Hematopoietic multipotent progenitor cell treated with erythropoietin and hydrocortisone succinate and interleukin-3 and kit ligand, for 15 days (in vitro differentiated cells): Measurements from ENCODE around the gene YTHDF1.

ENCODE experiments used
- DNase-seq: peaks from one replicate; pipeline ENCODE4 v3.0.0-alpha.2; 2015; ENCODE audit warnings: low spot score

Gene YTHDF1

DNA sequence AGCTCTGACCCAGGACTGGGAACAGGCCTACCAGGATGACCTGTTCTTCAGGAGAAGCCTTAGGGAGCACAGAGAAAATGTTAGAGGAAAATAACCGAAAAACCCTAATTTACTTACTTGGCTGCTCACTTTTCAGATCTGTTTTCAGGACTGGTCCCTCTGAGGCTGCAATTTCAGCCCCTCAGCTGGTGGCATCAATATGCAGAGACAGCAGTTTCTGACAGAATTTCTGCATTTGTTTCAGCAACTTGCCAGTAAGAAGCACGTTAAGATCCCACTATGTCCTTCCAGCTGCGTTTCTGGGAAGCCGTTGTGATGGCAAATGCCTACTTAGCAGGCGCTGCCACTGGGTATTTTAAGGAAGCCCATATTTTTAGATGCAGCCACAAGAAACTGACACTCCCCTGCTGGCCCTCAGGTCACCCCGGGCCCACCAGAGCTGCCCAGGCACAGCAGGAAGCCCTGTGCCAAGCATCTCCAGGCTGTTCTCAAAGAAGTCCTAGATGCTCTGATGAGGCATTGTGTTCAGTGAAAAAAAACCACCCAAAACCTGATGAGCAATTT, 7.5 kb downstream of the YTHDF1 start:
- no peak for DNase-seq

DNA sequence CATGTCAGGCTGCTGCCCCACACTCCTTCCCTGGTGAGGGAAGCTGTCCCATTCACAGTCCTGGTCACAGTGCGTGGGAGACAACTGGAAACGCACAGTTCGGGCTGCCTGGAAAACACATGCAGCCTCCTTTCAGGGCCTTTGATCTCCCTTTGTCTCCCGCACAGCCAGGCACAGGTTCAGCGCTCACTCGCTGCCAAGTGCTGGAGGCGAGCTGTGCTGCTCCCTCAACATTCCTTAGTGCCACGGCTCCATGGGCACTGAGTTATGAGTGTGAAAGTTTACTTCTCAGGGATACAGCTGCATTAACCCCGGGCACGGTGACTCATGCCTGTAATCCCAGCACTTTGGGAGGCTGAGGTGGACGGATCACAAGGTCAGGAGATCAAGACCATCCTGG, 9.1 kb downstream of the YTHDF1 start:
- no peak for DNase-seq

DNA sequence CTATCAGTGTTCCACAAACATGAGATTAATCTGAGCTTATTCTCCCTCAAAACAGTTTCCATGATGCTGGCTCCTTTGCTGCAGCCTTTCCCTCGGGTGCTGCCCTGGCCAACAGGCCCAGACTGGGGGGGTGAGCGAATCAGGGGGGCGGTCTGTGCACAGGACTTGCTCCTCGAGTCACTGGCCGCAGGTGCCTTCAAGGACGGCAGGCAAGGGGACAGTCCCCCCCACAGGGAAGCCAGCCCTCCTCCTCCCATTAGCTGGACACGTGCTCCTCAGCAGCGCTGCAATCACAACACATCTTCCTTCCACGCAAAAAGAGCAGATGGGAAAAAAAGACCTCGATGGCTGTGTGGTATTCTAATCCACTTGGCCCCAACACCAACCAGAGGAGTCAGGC, 10.0 kb downstream of the YTHDF1 start:
- no peak for DNase-seq

DNA sequence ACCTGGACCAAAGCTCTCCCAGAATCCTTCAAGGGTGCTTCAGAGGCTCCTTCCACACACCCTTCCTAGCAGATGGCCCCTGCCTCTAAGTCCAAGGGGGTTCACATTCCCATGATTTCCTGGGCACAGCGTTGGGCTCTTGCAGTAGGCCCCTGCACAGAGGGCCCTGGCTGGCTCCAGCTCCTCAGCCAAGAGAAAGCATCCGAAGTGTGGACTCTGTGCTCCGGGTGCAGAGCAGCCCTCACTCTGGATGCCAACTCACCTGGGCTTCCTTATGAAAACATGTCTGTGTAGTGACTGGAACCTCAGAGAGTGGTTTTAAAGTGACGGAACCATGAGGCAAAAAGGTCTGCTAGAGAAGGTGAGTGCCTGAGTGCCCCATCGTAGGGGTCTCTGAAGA, 11.6 kb downstream of the YTHDF1 start:
- no peak for DNase-seq

DNA sequence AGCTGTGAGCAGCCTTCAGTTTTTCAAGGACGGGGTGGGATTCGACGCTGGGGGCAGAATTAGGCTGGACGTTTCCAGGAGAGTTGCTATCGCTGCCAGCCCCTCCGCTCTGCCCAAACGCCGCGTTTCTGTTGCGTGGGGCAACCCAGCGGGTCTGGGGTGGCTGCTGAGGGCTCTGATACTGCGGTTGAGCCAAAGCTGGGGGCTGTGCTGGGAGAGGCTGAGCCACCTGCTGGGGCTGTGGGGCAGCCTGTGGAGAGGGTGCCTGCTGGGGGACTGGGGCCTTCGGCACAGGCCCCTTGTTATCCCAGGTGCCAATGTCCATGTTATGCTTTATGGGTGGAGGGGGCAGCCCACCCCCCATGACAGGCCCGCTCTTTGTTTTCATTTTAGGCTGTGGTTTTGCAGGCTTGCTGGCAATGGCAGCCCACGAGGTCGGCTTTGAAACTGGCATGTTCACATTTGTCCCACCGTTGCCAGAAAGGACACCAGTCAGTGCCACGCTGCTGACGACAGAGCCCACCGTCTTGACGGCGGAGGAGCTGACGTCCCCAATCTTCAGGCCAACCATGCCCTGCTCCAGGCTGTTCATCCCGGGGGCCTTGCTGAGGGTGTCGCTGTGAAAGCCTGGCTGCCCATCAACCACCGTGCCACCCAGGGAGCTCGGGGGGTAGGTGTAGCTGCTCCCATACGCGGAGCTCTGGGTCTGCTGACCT, 13.0 kb downstream of the YTHDF1 start:
- DNase-seq, result no peak

DNA sequence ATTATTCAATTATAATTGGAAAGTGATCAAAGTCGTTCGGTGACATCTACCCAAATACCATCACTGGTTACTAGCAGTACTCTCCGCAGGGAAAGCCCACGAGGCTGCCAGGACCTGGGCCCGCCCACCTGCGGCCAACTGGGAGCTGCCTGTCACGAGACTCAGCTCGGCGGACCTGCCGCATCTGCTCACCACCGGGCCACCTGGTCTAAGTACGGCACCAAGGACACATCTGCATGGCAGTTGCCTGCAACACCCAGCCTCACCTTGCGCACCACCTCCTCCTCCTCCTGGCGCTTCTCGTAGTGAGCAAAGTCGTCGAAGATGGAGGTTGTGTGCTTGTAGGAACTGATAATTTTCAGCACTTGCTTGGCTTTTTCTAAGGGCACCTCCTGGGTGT, 13.9 kb downstream of the YTHDF1 start:
- DNase-seq, result no peak

DNA sequence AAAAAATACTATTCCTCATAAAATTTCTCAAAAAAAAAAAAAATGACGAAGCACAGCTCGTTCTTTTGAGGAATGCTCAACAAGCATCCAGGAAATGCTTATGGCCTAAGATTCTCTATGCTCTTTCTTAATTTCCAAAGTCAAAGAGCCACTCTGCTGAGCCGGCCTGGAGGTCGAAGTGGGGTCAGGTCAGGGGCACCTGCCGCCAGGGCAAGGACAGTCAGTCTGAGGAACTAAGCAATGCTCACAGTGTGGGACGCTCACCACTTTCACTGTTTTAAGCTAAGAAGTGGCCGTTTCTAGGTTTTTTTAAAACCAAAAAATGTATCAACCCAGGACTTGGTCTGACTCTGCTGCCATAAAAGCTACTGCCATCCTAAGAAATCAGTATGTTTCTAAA, 17.3 kb downstream of the YTHDF1 start:
- no peak for DNase-seq

DNA sequence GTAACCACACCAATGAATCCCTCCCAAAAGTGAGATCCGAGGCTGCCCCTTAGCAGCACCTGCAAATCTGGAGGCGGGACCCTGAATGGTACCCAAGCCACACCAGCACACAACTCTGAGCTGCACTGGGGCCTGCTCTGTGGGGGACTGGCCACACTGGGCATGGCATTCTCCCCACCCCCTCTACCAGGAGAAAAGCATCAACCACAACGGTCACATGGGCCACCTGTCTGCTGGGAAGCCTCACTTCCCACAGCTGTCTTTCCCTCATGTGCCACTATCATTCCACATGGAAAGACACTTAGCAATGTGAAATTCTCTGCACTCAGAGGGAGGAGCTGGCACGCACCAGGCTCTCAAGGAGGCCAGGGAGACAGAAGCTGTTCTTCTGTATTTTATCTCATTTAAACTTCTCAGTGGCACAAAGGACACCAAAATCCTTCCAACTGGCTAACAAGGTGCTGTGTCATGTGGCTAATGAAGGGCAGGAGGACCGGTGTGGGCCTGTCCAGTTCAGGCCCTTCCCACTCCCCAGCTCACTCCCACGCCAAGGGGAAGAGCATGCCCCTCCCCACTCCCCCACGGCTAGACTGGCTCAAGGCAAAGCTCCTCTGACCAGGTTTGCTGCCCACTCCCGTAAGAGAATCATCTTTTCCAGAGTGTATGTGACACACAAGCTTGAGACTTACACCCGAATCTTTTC, 19.0 kb downstream of the YTHDF1 start:
- DNase-seq, result no peak

DNA sequence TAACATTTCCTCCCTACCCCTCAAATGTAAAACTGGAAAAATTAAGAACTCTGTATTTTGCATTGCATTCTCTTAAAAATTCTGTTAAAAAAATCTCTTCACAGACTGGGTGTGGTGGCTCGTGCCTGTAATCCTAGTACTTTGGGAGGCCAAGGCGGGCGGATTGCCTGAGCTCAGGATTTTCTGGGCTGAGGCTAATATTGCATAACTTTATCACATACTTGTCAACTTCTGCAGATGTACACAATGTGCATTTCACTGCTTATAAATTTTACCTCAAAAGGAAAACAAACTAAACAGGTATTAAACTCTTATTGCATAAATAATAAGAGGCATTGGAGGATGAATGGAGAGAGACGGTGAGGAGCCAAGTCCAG, 21.1 kb downstream of the YTHDF1 start:
- DNase-seq, result no peak

DNA sequence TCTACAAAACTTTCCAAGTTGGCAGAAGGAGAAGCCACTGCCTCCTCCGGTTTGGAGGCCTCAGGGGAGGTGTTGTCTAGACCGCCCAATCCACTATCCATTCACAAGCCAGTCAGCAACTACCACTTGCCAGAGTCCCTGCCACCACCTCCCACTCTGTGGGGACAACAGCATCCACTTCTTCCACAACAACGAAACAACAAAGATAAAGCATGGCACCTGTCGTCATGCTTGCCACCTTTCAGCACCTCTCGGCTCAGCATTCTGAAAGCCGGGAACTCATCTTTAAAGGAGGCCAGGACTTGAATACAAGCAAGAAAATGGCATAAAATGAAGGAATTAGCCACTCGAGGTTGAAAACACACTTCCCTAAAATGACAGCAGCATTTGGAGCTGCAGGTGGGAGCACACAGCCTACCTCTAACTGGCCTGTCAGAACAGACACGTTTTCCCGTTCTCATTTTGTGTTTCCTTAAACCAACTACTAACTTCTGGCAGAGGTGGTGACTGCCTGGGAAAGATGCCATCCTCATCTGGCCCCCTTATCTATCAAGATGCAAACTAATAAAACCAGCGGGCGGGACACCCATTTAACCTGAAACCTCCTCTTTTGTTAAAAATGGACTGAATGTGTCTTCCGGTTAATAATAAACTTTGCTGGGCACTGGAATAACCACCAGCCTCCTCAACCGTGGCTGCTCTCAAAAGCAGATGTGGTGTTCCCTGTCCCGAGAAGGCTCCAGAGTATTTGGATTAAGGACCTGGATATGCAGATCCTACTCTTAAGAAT, 21.7 kb downstream of the YTHDF1 start:
- no peak for DNase-seq

DNA sequence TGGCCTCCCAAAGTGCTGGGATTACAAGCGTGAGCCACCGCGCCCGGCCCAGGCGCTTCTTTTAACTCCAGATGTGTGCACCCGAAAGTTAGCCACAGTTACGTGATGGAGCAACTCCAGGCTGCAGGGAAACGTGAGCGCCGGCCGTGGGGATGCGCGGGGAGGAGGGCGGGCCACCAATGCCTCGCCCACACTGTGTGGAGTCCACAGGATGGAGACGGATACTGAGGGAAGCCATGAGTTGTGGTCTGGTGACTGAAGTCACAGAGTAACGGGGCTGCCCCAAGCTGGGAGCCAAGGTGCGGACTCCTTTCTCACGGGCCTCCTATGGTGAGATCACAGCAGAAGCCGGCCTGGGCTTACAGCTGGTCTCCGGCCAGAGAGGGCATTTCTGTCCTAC, 23.2 kb downstream of the YTHDF1 start:
- DNase-seq, result no peak

DNA sequence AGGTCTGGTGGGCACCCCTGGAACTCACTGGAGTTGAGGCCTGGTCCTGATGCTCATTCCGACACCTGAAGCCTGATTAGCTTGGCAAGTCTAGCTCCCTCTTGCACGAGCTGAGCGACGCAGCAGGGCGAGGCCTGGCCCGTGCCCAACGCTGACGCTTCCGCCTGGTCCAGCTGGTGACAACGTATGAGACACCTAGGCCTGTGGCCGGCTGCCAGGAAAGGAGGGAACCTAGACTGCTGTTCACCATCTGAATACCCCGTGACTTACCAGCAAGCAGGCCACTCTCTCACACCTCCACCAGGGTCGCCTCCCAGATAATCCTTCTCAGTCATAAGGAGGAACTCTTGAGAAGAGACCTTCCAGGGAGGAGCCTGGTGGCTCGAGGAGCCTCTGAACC, 24.5 kb downstream of the YTHDF1 start:
- no peak for DNase-seq

DNA sequence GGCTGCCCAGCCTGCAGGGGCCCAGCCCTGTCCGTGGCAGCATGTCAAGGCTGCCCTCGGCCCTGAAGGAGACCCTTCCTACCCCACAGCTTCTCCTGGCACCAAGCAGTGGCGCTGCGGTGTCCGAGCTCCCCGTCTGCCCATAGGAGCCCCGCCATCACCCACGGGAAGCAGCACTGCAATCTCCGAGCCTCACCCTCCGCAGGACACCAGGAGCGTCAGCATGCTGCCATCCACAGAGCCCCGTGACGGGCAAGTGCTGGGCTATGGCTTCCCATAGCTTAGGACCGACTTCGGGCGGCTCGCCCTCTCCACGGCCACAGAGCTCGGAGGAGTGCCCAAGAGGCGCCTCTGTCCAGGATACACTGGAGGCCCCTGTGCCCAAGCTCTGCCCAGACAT, 25.1 kb downstream of the YTHDF1 start:
- no peak for DNase-seq

DNA sequence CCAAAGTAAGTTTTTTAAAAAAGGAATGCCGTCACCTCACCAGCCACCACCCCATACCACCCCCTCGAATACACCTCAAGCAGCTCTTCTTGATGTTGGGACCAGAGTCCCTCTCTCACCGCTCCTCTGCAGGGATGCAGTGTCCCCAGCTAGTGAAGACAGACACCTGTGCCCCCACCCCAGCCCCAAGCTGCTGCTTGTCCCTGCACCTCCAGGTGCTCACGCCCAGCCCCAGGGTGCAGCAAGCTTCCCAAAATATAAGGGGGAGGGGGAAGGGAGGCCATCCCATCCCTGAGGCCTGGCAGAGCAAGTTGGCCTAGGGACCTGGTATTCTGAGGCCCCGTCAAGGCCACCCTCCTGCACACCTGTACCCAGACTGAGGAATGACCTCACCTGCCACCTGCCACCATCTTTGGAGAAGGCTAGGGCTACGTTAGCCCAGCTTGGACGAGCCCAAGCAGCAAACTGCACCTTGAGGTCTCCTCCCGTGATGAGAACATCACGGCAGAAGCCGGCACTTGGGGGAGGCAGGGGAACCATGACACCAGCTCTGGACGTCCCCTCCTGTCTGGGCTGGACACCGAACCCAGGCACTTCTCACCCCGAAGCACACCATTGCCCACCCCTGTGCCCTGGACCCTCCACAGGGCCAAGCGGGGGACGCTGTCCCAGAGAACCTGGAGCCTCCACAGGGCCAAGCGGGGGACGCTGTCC, 25.9 kb downstream of the YTHDF1 start:
- DNase-seq, result no peak

DNA sequence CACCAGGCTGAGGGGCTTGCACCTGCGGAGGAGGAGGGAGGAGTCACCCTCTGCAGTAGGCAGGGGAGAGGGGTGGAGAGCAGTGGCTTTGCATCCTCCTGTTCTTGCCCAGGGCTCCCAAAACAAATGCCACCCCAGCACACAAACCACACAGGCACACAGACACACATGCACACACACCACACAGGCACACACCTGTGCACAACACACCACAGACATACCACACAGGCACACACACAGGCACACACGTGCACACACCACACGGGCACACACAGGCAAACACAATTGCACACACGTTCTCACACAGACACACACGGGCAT, 26.6 kb downstream of the YTHDF1 start:
- DNase-seq, result no peak

DNA sequence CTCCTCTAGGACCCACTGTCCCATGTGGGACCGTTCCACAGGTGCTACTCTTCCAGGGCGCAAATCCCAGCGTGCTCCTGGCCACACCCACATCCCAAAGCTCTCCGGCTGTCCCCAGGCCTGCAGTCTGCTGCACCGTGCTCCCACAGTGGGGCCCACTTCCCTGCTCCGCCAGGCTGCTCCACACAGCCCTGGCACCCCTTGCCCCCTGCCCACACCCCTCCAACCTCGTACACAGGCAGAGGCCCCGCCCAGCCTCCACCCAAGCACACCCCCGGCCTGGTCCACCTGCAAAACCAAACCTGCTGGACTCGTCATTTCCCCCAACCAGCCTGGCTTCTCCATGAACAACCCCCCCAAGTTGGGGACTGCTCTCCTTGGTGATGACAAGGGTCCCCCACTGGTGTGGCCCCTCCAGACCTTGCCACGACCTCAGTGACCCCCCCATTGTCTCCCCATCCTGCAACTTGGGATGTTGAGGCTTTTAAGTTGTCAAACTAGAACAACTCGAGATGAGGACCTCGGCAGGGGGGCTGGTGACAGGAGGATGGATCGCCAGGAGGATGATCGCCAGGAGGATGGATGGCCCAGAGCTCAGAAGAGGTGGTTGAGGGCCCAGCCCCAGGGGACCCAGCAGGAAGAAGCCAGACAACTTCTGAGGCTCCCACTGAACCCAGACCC, 27.1 kb downstream of the YTHDF1 start:
- DNase-seq, result no peak

DNA sequence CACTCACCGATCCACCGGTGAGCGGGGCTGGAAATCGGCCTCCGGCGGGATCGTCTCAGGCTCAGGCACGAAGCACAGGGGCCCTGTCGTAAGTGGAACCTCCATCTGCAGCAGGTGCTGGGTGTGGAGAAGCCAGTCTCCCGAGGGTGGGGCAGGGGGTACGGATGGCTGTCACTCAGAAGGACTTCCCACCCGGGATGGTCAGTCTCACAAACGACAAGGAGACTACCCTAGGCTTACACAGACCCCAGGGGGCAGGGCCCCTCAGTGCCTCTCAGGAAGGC, 27.8 kb downstream of the YTHDF1 start:
- DNase-seq, result no peak

DNA sequence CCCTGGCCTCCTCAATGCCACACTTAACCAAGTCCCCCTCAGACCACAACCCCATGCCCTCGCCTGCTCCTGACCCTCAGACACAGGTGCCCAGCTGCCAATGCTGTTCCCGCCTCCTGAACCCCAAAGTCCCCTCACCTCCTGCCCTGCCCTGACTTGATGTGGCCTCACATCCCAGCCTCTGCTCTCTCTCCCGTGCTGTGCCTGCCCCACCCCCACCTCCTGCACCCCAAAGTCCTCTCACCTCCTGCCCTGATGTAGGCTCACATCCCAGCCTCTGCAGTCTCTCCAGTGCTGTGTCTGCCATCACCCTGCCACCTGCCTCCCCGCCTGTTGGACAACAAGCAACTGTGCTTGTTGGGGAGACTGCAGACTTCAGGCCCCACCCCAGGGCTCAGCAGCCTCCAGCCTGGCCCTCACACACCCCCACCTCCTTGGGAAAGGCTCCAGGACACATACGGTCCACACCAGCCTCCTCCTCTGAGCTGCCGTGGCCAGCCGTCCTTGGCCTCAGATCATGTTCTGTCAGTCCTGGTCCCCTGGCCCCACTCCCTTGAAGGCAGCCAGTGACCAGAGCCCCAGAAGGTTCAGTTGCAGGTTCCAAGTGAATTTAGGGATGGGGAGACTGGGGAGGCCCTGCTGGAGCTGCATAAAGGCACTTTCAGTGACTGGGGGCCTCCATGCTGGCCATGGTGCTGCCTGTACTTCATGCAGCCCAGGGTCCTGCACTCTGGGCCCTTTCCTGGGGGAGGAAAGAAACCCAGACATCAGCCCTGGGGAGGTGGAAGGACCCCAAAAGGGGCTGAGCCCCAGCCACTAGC, 28.4 kb downstream of the YTHDF1 start:
- no peak for DNase-seq

DNA sequence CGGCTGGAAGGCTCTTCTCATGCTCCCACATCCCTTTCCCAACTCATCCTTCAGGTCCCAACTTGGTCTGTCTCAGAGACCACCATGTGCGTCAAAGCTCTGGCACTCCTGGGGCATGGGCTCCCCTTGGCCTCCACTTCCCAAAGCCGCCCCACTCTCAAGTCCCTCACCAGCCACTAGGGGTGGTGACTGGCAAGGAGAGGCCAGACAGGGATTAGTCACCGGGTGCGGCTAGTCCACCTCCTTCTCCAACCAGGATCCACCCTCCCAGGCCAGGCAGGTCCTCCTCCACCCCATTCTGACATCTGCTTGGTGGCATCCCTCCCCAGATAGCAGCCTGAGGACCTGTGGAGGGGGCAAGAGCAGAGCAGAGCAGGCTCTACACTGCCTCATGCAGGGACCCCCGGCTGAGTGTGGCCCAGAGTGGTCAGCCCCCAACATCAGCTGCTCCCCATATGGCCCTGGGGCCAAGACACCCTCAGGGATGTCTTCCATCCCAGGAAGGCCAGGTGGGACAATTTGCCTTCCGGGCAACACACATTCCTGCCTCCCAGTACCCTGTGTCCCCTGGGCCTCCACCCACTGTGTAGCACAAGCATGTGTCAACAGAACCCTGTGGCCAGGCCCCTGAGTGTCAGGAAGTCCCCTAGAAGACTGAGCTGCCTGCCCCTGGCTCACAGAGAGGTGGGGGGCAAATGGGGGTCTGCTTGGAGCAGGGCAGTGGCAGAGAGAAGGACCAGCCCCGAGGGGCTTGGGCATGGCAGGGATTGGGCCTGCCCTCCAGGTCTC, 29.2 kb downstream of the YTHDF1 start:
- no peak for DNase-seq

DNA sequence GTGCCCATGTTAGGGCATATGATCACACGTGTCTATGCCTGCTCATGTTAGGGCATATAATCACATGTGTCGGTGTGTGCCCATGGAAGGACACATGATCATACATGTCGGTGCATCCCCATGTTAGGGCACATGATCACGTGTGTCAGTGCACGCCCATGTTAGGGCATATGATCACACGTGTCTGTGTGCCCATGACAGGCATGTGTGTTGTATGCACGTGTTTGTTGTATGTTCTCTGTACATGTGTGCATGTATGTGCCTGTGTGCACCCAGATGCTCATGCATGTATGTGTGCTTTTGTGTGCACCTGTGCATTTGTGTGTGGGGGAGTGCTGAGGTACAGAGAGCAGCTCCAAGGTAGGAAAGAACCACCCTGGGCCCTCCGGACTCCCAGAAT, 29.8 kb downstream of the YTHDF1 start:
- no peak for DNase-seq
